CD14-positive monocyte (primary cell): ENCODE results near the gene BMP2K. TPM values are rescaled to one million over a fixed set of nuclear protein-coding genes. Genes with fewer than 3 reads are reported as not detected.

ENCODE experiments used
- DNase-seq, 3 donors: peaks; one replicate each; pipeline ENCODE4 v3.0.0-alpha.2; 2011 to 2022
- H2AFZ ChIP-seq: 2 replicates; pipeline ENCODE4 v1.6.0; 2012; ENCODE audit warnings: mild to moderate bottlenecking, low read depth, low read length, inconsistent platforms; ENCODE audit not compliant: insufficient read depth, poor library complexity, severe bottlenecking
- H3K27ac ChIP-seq, 2 donors: 1 replicate in 1 of 2; 2 replicates in 1 of 2; pipeline ENCODE4 v1.5.1; 2012 to 2013; ENCODE audit warnings: low read length in 2 of 2, control low read depth in 1 of 2, inconsistent platforms in 1 of 2, low read depth in 1 of 2, mild to moderate bottlenecking in 1 of 2
- H3K27me3 ChIP-seq, 2 donors: one replicate each; pipeline versions ENCODE4 v1.6.0 to v1.6.1; 2011 to 2013; ENCODE audit warnings: low read length in 2 of 2; ENCODE audit not compliant: control insufficient read depth in 2 of 2, insufficient read depth in 2 of 2
- H3K36me3 ChIP-seq, 2 donors: replicated peaks in 1 of 2; 1 replicate in 1 of 2; 2 replicates in 1 of 2; pipeline versions ENCODE4 v1.5.1 to v1.6.1; 2012 to 2013; ENCODE audit warnings: low read length in 2 of 2, control low read depth in 1 of 2, inconsistent platforms in 1 of 2, mild to moderate bottlenecking in 1 of 2; ENCODE audit not compliant: insufficient read depth in 2 of 2, control insufficient read depth in 1 of 2
- H3K4me1 ChIP-seq, 2 donors: 1 replicate in 1 of 2; 2 replicates in 1 of 2; pipeline versions ENCODE4 v1.5.1 to v1.6.1; 2012 to 2013; ENCODE audit warnings: low read length in 2 of 2, control low read depth in 1 of 2, inconsistent platforms in 1 of 2, mild to moderate bottlenecking in 1 of 2, moderate library complexity in 1 of 2; ENCODE audit not compliant: insufficient read depth in 2 of 2, control insufficient read depth in 1 of 2
- H3K4me2 ChIP-seq: replicated peaks from 2 replicates; pipeline ENCODE3; 2012; ENCODE audit warnings: low read length, moderate library complexity, mild to moderate bottlenecking; ENCODE audit not compliant: poor library complexity, severe bottlenecking; ENCODE audit errors: extremely low read depth
- H3K4me3 ChIP-seq, 3 experiments: fragments of 200-600 bp in 1 of 3; sonication (generic) in 1 of 3; replicated peaks in 1 of 3; 1 replicate in 2 of 3; 2 replicates in 1 of 3; pipeline ENCODE4 v1.5.1; 2011 to 2013; ENCODE audit warnings: low read length in 3 of 3, mild to moderate bottlenecking in 3 of 3, control low read depth in 2 of 3, low read depth in 2 of 3, inconsistent platforms in 1 of 3, moderate library complexity in 1 of 3
- H3K79me2 ChIP-seq: 2 replicates; pipeline ENCODE4 v1.6.0; 2012; ENCODE audit warnings: mild to moderate bottlenecking, control low read depth, inconsistent platforms, low read length, moderate library complexity; ENCODE audit not compliant: insufficient read depth
- H3K9ac ChIP-seq: 2 replicates; pipeline ENCODE4 v1.6.0; 2017; ENCODE audit warnings: low read length, mild to moderate bottlenecking; ENCODE audit not compliant: insufficient read depth, poor library complexity, severe bottlenecking
- H3K9me3 ChIP-seq, 2 donors: replicated peaks in 1 of 2; 1 replicate in 1 of 2; 2 replicates in 1 of 2; pipeline versions ENCODE4 v1.5.1 to v1.6.1; 2012 to 2013; ENCODE audit warnings: low read length in 2 of 2, control low read depth in 1 of 2; ENCODE audit not compliant: control insufficient read depth in 1 of 2, insufficient read depth in 1 of 2
- H4K20me1 ChIP-seq: 2 replicates; pipeline ENCODE4 v1.6.0; 2012; ENCODE audit warnings: mild to moderate bottlenecking, low read length, control low read depth, moderate library complexity; ENCODE audit not compliant: insufficient read depth
- H3K27ac Mint-ChIP-seq, 7 donors: one replicate each; pipeline ENCODE4 v1.8.0; 2020; ENCODE audit warnings: mild to moderate bottlenecking in 7 of 7, mixed read lengths in 7 of 7, moderate library complexity in 6 of 7, inconsistent platforms in 2 of 7
- H3K27me3 Mint-ChIP-seq, 3 donors: one replicate each; pipeline ENCODE4 v1.8.0; 2021 to 2022; ENCODE audit warnings: low read depth in 3 of 3, mild to moderate bottlenecking in 3 of 3, mixed read lengths in 3 of 3, moderate library complexity in 3 of 3, inconsistent platforms in 1 of 3
- H3K36me3 Mint-ChIP-seq, 2 donors: one replicate each; pipeline ENCODE4 v1.8.0; 2020; ENCODE audit warnings: mixed read lengths in 2 of 2, inconsistent platforms in 1 of 2, mild to moderate bottlenecking in 1 of 2
- H3K4me1 Mint-ChIP-seq: one replicate; pipeline ENCODE4 v1.8.0; 2020; ENCODE audit warnings: mild to moderate bottlenecking, mixed read lengths
- H3K4me3 Mint-ChIP-seq, 2 donors: one replicate each; pipeline ENCODE4 v1.8.0; 2020; ENCODE audit warnings: mild to moderate bottlenecking in 2 of 2, mixed read lengths in 2 of 2, moderate library complexity in 1 of 2
- H3K9me3 Mint-ChIP-seq, 7 donors: one replicate each; pipeline ENCODE4 v1.8.0; 2020 to 2022; ENCODE audit warnings: mixed read lengths in 7 of 7, mild to moderate bottlenecking in 6 of 7, moderate library complexity in 6 of 7, inconsistent platforms in 2 of 7
- CTCF ChIP-seq: fragments of 200-600 bp; IDR thresholded peaks from one replicate; pipeline ENCODE4 v1.8.0; 2022; ENCODE audit warnings: antibody characterized with exemption, mild to moderate bottlenecking
- WGBS: methylation state at CpG from one replicate; pipeline ENCODE4 v1.1.5; 2013; ENCODE audit warnings: missing lambda C conversion rate; ENCODE audit not compliant: insufficient coverage; 5-methylcytosine and 5-hydroxymethylcytosine counted together
- intact Hi-C, 2 donors: fragments of 100-400 bp; cut with micrococcal nuclease; formaldehyde crosslinking; loops; one replicate each; pipeline versions ENCODE4 v1.15.0 to v1.15.1; 2023
- polyA plus RNA-seq, 3 donors: library from polyadenylated mRNA; depleted of rRNA in 1 of 3; unstranded in 2 of 3; stranded (reverse) in 1 of 3; fragments of 300-500 nt in 2 of 3; fragments of >200 nt in 1 of 3; fragmentation: Illumina TruSeq in 2 of 3; gene quantifications; 1 replicate in 2 of 3; 2 replicates in 1 of 3; pipeline ENCODE4 v1.2.3, GENCODE V29; 2012 to 2021

Gene BMP2K
- polyA plus RNA-seq, 3 donors, result 11.8 to 39.7 (median 21.6) TPM

- no peak overlapping the region for H3K9ac ChIP-seq
- Mint-ChIP-seq H3K4me3 (no peak overlapping the region), H3K9me3 (no peaks in the 10 kb centered on the region), H3K36me3 (peaks cover 0 to 4% of the 10 kb centered on the region in 2 donors), H3K4me1 (peaks cover 20% of the 10 kb centered on the region), H3K27me3 (peaks cover 0 to 1% (median 0%) of the 10 kb centered on the region in 3 donors), H3K27ac (peak overlapping the region in 1 of 7 donors; percentile 68)
- intact Hi-C loops, result no loop called here
- no peak overlapping the region for H3K4me2 ChIP-seq
- no peak overlapping the region for H2AFZ ChIP-seq
- H3K79me2 ChIP-seq, result no peaks in the 10 kb centered on the region
- H3K36me3 ChIP-seq, result no peaks in the 10 kb centered on the region
- peaks cover 4 to 5% of the 10 kb centered on the region in 2 donors for H3K4me1 ChIP-seq
- no CpG with 5 or more reads among the region's 3 CpGs for WGBS
- no peak overlapping the region for H3K27ac ChIP-seq
- no peaks in the 10 kb centered on the region for H3K27me3 ChIP-seq
- TF ChIP-seq CTCF, result no peak
- no peaks in the 10 kb centered on the region for H3K9me3 ChIP-seq
- DNase-seq, result no peak
- no peaks in the 10 kb centered on the region for H4K20me1 ChIP-seq
- H3K4me3 ChIP-seq, result no peak overlapping the region
Observed at GRCh38 chr4:78732332-78733104, 43.6 kb upstream of the BMP2K start.

- no peak for DNase-seq
- no peaks in the 10 kb centered on the region for H3K79me2 ChIP-seq
- H3K27me3 ChIP-seq, result no peaks in the 10 kb centered on the region
- H3K9ac ChIP-seq, result no peak overlapping the region
- peaks cover 4 to 5% of the 10 kb centered on the region in 2 donors for H3K4me1 ChIP-seq
- H3K4me2 ChIP-seq, result no peak overlapping the region
- Mint-ChIP-seq H3K4me1 (peaks cover 26% of the 10 kb centered on the region), H3K27ac (peak overlapping the region in 1 of 7 donors; percentile 36), H3K27me3 (peaks cover 0 to under 1% (median 0%) of the 10 kb centered on the region in 3 donors), H3K9me3 (no peaks in the 10 kb centered on the region), H3K36me3 (peaks cover 4 to 5% of the 10 kb centered on the region in 2 donors), H3K4me3 (no peak overlapping the region)
- 100% methylated on average over 2 of the region's 3 CpGs for WGBS
- no peak overlapping the region for H2AFZ ChIP-seq
- no peak for TF ChIP-seq CTCF
- intact Hi-C loops, result no loop called here
- no peaks in the 10 kb centered on the region for H3K36me3 ChIP-seq
- no peaks in the 10 kb centered on the region for H3K9me3 ChIP-seq
- no peak overlapping the region for H3K27ac ChIP-seq
- no peaks in the 10 kb centered on the region for H4K20me1 ChIP-seq
- no peak overlapping the region for H3K4me3 ChIP-seq
Observed at GRCh38 chr4:78734441-78735162, 41.5 kb upstream of the BMP2K start.
